HG03342 (cell line): ENCODE measurements around the gene SLCO4A1.
"Not testable (repeated sequence)": the region's sequence is repeated elsewhere in the genome, so short reads cannot be mapped to it uniquely, and the experiment has no call there.

Experiments used
- ATAC-seq: cut with Tn5 transposase; IDR thresholded peaks from one replicate; pipeline ENCODE4 v1.9.1; 2021; ENCODE audit warnings: mild to moderate bottlenecking, moderate library complexity; ENCODE audit not compliant: unreplicated experiment

The SLCO4A1 gene

GRCh38 chr20:62679978-62680589, 37.8 kb downstream of the SLCO4A1 start:
- ATAC-seq: no peak

- ATAC-seq: no peak
These were observed 40.7 kb downstream of the SLCO4A1 start for GRCh38 chr20:62682912-62683517.

GRCh38 chr20:62683660-62684322, 41.5 kb downstream of the SLCO4A1 start:
- ATAC-seq: not testable (repeated sequence)

DNA sequence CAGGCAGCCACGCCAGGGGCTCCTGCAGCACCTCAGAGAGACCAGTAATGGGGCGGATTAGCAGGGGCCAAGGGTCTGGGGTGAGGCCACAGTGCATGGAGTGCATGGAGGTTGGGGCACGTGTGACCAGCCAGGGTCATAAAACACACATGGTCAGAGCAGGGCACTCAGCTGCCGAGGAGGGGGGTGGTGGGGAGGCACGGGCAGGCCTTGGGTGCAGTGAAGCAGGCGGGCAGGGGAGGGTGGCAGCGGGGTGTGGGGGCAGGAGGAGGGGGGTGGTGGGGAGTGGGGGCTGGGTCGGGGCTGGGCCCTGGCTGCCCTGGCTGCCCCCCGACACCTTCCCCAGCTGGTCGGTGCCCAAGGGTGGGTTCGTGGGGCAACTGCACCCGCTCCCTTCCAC, 42.7 kb downstream of the SLCO4A1 start:
- no peak for ATAC-seq

GRCh38 chr20:62685781-62686555, 43.7 kb downstream of the SLCO4A1 start:
- ATAC-seq: no peak

DNA sequence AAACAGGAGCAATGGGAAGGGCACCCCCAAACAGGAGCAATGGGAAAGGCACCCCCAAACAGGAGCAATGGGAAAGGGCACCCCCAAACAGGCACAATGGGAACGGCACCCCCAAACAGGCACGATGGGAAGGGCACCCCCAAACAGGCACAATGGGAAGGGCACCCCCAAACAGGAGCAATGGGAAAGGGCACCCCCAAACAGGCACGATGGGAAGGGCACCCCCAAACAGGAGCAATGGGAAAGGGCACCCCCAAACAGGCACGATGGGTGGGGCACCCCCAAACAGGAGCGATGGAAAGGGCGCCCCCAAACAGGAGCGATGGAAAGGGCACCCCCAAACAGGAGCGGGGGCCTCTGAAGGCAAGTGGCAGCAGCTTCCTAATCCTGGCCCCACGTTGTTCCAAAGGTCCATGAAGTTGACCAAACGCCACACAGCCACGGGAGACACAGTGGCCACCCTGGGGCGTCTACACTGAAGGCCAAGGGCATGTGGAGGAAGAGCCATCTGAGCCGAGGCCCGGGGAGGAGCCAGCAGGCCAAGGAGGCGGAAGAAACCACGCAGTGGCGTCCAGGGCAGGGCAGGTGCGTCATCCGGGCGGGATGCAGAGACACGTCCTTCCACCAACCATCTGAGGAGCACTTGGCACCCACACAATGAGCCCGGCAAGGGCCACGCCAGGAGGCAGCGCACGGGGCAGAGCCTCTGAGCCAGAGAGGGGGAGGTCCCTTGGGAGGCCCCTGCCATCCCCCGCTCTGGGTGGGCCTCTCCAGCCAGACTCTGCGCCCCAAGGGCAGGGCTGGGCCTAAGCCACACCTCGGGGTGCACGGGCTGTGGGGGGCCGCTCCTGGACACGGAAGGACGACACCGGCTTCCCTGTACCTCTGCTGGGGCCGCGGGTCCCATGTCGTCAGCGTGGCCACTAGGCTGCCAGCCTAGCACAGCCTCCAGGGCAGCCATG, 44.8 kb downstream of the SLCO4A1 start:
- no peak for ATAC-seq

DNA sequence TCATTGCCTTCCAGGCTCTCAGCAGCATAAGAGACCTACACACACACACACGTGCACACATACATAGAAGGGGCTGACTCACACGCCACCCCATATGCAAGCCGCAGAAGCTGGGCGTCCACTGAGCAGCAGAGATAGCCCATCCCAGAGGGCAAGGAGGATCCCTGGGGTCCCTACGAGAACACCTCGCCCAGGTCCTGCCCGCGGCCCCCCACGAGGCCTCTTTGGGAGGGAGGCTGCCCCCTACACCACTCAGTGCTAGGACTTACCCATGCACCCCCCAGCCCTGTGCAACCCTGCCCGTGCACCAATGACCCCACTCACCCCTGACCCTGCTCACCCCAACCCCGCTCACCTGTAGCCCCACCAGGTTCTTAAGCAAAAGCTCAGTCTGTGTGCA, 45.8 kb downstream of the SLCO4A1 start:
- no peak for ATAC-seq

GRCh38 chr20:62688855-62689460, 46.7 kb downstream of the SLCO4A1 start:
- no peak for ATAC-seq

DNA sequence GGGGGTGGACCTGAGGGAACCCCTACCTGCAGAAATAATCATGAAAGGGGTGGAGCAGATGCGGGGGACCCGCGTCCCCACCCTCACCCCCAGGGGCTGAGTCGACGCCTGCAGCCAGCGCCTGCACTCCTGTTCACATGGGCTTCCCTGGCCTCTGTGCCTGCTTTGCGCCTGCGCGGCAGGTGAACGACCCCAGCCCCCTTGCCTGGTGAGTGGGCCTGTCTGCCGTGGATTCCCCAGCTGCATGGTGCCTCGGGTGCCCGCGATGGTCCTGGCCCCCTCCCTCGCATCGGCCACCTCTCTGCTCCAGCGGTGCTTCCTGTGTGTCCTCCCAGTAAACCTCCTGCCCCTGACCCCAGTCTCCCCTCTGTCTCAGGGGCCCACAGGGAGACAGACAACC, 47.6 kb downstream of the SLCO4A1 start:
- no peak for ATAC-seq

DNA sequence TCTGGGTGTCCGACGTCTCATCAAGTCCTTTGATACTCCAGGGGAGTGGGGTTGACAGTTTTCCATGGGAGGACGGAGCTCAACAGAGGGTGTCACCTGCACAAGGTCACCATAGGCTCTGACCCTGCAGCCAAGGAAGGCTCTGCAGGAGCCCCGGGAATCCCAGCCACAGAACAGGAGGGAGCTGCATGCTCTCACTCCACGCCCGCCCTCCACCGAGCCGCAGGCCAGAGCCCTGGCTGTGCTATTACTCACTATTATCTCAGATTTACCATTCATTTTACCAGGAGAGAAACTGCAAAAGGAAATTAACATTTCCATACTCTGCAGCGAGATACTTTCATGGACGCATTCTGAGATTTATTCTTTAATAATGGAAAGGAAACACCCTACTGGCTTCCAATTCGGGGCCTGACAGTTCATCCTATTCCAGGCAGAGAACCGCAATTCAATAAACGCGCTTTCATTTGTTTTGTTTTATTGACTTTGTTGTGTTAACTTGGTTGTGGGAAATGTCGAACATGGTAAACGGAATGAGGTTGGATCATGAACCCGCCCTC, 48.0 kb downstream of the SLCO4A1 start:
- ATAC-seq: no peak

DNA sequence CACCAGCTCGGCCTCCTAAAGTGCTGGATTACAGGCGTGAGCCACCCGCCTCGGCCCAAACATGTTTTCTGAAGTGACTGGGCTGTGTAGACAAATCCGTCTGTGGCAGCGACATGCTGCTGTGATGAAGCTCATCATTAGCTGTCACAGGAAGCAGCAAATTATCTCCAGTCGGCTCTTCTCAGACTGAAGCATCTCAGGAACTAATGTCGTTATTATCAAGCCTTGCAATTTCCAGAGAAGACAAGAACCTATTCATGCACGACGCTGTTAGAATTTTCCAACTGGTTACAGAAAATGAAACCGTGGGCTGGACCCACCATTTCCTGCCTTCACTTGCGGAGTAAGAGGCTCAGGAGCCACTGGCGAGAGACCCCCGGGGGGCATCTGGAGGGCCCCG, 49.2 kb downstream of the SLCO4A1 start:
- ATAC-seq: no peak

DNA sequence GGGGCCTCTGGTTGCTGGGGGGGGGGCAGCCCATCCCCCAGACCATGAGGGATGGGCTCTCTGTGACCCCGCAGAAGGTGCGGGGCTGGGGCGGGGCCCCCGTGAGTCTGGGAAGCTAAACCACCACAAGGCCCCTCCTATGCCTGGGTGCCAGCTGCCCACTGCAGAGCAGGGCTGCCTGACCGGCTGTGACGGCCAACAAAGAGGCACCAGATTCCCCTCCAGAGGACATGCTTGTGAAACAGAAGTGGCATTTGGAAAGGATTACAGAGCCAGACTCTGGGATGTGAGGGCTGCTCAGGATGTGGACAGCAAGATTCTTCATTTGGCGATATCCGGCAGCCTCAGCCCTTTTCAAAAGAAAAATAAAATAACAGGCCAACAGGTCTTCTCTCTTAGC, 49.9 kb downstream of the SLCO4A1 start:
- ATAC-seq: no peak

DNA sequence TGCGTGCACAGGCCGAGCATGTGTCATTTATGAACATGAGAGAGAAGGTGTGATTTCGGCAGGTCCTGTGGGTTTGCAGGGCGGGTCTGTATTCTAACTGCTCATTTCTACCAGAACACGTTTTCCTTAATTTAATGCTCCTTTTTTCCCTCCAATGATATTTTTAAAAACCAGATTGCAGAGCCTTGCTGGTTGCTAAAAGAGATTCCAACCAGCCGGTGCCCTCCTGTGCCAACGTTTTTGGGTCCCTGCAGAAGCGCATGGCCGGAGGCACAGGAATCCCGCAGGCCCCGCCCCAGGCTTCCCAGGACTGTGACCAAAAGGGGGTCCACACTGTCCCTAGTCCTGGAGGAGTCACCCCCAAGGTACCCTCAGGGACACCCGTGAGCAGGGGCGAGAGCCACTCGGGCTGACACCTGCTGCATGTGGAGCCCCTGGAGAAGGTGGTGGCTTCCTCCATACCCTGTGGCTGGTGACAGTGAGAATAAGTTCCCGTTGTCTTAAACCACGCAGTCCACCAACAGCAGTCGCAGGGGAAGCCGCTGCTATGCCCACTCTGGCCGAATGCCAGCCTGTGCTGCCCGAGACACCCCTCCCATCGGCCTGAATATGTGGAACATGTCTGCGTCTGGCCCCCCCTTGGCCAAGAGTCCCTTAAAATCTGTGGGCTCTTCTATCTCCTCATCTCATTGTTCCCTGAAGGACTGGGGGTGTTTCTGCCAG, 50.7 kb downstream of the SLCO4A1 start:
- ATAC-seq: no peak

GRCh38 chr20:62693524-62693922, 51.2 kb downstream of the SLCO4A1 start:
- no peak for ATAC-seq

DNA sequence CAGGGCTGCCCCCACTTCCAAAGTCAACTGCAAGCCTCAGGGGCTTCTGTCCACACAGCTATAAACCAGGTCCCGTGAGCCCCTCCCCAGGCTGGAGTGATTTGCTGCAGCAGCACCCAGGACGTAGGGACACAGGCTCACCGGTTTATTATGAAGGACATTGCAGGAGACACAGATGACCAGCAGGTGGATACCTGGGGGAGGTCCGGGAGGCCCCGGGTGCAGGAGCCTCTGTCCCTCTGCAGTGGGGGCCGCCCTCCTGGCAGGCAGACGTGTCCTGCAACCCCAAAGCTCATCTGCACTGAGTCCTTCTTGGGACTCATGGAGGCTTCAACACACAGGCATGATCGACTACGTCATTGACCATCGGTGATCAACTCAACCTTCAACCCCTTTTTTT, 51.8 kb downstream of the SLCO4A1 start:
- ATAC-seq: no peak

GRCh38 chr20:62694868-62695267, 52.6 kb downstream of the SLCO4A1 start:
- no peak for ATAC-seq

- ATAC-seq: no peak
These were observed 53.4 kb downstream of the SLCO4A1 start for GRCh38 chr20:62695448-62696414.

- no peak for ATAC-seq
These were observed 54.2 kb downstream of the SLCO4A1 start for GRCh38 chr20:62696434-62696957.
